Endodermal cell (in vitro differentiated cells): ENCODE data around the gene INO80E. TPM values are rescaled to one million over a fixed set of nuclear protein-coding genes. Genes with fewer than 3 reads are reported as not detected.

Experiments
- DNase-seq: peaks from one replicate; pipeline ENCODE4 v3.0.0-alpha.2; 2017
- H3K27ac ChIP-seq: 2 replicates; pipeline ENCODE4 v1.5.1; 2013; ENCODE audit warnings: mild to moderate bottlenecking, low read depth, low read length, moderate library complexity
- H3K27me3 ChIP-seq: 2 replicates; pipeline ENCODE4 v1.6.1; 2013; ENCODE audit warnings: mild to moderate bottlenecking, low read length, moderate library complexity; ENCODE audit not compliant: insufficient read depth, control insufficient read depth, poor library complexity, severe bottlenecking
- H3K36me3 ChIP-seq: 2 replicates; pipeline ENCODE4 v1.7.0; 2013; ENCODE audit warnings: mild to moderate bottlenecking, low read length, moderate library complexity; ENCODE audit not compliant: control insufficient read depth, insufficient read depth
- H3K4me1 ChIP-seq: one replicate; pipeline ENCODE4 v1.7.0; 2013; ENCODE audit warnings: low read length; ENCODE audit not compliant: control insufficient read depth, insufficient read depth
- H3K4me3 ChIP-seq: 2 replicates; pipeline ENCODE4 v1.5.1; 2013; ENCODE audit warnings: mild to moderate bottlenecking, low read length, moderate library complexity
- H3K9ac ChIP-seq: 2 replicates; pipeline ENCODE4 v1.6.1; 2013; ENCODE audit warnings: mild to moderate bottlenecking, low read length, moderate library complexity; ENCODE audit not compliant: poor library complexity, severe bottlenecking; ENCODE audit errors: extremely low read depth
- H3K9me3 ChIP-seq: 2 replicates; pipeline ENCODE4 v1.6.1; 2013; ENCODE audit warnings: mild to moderate bottlenecking, low read length, moderate library complexity; ENCODE audit not compliant: control insufficient read depth
- H3K27ac Mint-ChIP-seq: 2 replicates; pipeline ENCODE4 v1.8.0; 2020; ENCODE audit warnings: mixed read lengths
- H3K27me3 Mint-ChIP-seq: 2 replicates; pipeline ENCODE4 v1.8.0; 2021; ENCODE audit warnings: mild to moderate bottlenecking, mixed read lengths; ENCODE audit not compliant: insufficient read depth
- H3K36me3 Mint-ChIP-seq: 2 replicates; pipeline ENCODE4 v1.8.0; 2020; ENCODE audit warnings: low read depth, mixed read lengths
- H3K4me1 Mint-ChIP-seq: 2 replicates; pipeline ENCODE4 v1.8.0; 2020; ENCODE audit warnings: mixed read lengths
- H3K4me3 Mint-ChIP-seq: 2 replicates; pipeline ENCODE4 v1.8.0; 2020; ENCODE audit warnings: mild to moderate bottlenecking, moderate library complexity, mixed read lengths
- H3K9me3 Mint-ChIP-seq: 2 replicates; pipeline ENCODE4 v1.8.0; 2020; ENCODE audit warnings: mild to moderate bottlenecking, mixed read lengths
- WGBS, 2 experiments: methylation state at CpG; one replicate each; pipeline versions ENCODE4 v1.1.5 to v1.1.7; 2013; ENCODE audit warnings: missing lambda C conversion rate in 2 of 2, mixed read lengths in 1 of 2; ENCODE audit not compliant: insufficient coverage in 1 of 2, insufficient read length in 1 of 2; 5-methylcytosine and 5-hydroxymethylcytosine counted together
- total RNA-seq, 2 donors: library from RNA; stranded (reverse); fragmentation: NEBNext Ultra II Directional in 1 of 2; extraction: Animal tissue kit (Norgen Biotek cat#: 25700) in 1 of 2; gene quantifications; 2 replicates in 1 of 2; 3 replicates in 1 of 2; pipeline ENCODE4 v1.2.1, GENCODE V29; 2021
- TF ChIP-seq, protein P1 (sequence below): fragments of 200-600 bp; sonication (generic); conservative IDR thresholded peaks from 2 replicates; pipeline ENCODE4 v1.5.0; 2021; ENCODE audit warnings: antibody characterized with exemption, mild to moderate bottlenecking

INO80E gene
- total RNA-seq, 2 donors from 2014 or later = 77.4 to 80.1 TPM

DNA sequence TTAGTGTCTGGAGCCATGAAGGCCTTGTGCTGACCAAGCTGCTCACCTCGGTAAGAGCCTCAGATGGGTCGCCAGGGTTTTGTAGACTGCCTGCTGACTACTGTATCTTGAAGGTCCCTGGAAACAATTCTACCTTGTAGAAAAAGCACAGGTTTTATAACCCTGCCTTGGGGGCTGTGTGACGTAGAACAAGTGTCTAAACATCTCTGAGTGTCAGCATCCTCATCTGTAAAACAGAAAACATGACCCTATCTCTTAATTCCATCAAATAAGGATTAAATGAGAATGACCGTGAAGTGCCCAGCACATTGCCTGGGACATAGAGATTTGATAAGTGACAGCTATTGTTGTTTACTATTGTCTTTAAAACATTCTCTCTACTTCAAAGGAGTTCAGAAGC lies 27.8 kb upstream of the INO80E start:
- Histone ChIP-seq H3K36me3 (peaks cover 61% of the 10 kb centered on the region), H3K4me3 (no peak overlapping the region), H3K4me1 (no peaks in the 10 kb centered on the region), H3K27me3 (no peaks in the 10 kb centered on the region), H3K27ac (no peak overlapping the region), H3K9me3 (peaks cover 14% of the 10 kb centered on the region), H3K9ac (no peak overlapping the region)
- TF ChIP-seq, protein P1, sequence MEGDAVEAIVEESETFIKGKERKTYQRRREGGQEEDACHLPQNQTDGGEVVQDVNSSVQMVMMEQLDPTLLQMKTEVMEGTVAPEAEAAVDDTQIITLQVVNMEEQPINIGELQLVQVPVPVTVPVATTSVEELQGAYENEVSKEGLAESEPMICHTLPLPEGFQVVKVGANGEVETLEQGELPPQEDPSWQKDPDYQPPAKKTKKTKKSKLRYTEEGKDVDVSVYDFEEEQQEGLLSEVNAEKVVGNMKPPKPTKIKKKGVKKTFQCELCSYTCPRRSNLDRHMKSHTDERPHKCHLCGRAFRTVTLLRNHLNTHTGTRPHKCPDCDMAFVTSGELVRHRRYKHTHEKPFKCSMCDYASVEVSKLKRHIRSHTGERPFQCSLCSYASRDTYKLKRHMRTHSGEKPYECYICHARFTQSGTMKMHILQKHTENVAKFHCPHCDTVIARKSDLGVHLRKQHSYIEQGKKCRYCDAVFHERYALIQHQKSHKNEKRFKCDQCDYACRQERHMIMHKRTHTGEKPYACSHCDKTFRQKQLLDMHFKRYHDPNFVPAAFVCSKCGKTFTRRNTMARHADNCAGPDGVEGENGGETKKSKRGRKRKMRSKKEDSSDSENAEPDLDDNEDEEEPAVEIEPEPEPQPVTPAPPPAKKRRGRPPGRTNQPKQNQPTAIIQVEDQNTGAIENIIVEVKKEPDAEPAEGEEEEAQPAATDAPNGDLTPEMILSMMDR = no peak
- Mint-ChIP-seq H3K27me3 (peaks cover 3% of the 10 kb centered on the region), H3K36me3 (peaks cover 56% of the 10 kb centered on the region), H3K4me1 (no peaks in the 10 kb centered on the region), H3K4me3 (no peak overlapping the region), H3K9me3 (peaks cover 11% of the 10 kb centered on the region), H3K27ac (no peak overlapping the region)
- no peak for DNase-seq
- 98 to 100% methylated on average over 3 to 4 of the region's 4 CpGs for WGBS, 2 experiments

DNA sequence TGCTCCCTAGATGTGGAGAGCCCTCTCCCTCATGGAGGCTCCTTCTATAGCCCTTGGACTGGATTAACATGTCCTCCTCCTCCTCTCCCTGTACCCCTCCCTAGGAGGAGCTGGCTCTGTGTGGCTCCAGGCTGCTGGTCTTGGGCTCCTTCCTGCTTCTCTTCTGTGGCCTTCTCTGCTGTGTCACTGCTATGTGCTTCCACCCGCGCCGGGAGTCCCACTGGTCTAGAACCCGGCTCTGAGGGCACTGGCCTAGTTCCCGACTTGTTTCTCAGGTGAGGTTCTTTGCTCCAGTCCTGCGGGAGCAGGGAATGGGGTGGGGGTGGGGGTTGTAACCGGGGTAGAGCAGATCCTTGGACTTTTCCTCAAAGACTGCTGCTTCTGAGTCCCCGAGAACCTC lies 24.7 kb upstream of the INO80E start:
- WGBS, 2 experiments = 92% methylated on average over 8 of the region's 8 CpGs; no CpG with 5 or more reads in 1 of the 2 experiments
- Histone ChIP-seq H3K9me3 (peaks cover 14% of the 10 kb centered on the region), H3K27ac (no peak overlapping the region), H3K9ac (no peak overlapping the region), H3K27me3 (no peaks in the 10 kb centered on the region), H3K4me1 (peaks cover 2% of the 10 kb centered on the region), H3K4me3 (no peak overlapping the region), H3K36me3 (peaks cover 51% of the 10 kb centered on the region)
- peaks cover 4% of the 10 kb centered on the region for H3K27me3 Mint-ChIP-seq
- peaks cover 15% of the 10 kb centered on the region for H3K4me1 Mint-ChIP-seq
- peaks cover 13% of the 10 kb centered on the region for H3K9me3 Mint-ChIP-seq
- peaks cover 45% of the 10 kb centered on the region for H3K36me3 Mint-ChIP-seq
- no peak overlapping the region for H3K4me3 Mint-ChIP-seq
- no peak overlapping the region for H3K27ac Mint-ChIP-seq
- TF ChIP-seq, protein P1 = no peak
- no peak for DNase-seq

DNA sequence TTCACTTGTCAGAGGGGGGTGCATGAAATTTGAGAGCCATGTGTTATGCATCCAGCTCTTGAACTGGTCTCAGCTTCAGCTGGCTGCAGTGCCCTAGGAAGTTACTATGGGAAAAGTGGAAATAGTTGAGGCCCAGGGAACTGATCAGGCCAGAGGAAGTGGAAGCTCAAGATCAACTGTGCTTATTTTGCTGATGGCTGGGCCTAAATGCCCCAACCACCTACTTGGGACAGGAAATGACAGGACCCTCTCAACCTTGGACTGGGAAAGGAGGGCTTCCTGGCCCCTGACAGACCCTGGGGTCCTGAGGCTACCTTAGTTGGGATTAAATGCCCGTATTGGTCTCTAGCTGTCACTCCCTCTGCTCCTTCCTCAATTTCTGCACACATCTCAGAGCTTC lies 23.5 kb upstream of the INO80E start:
- Histone ChIP-seq H3K9me3 (peaks cover 14% of the 10 kb centered on the region), H3K27ac (no peak overlapping the region), H3K27me3 (no peaks in the 10 kb centered on the region), H3K9ac (no peak overlapping the region), H3K36me3 (peaks cover 45% of the 10 kb centered on the region), H3K4me3 (no peak overlapping the region), H3K4me1 (peaks cover 9% of the 10 kb centered on the region)
- TF ChIP-seq, protein P1 = no peak
- 80 to 100% methylated on average over 1 of the region's 1 CpG for WGBS, 2 experiments
- Mint-ChIP-seq H3K4me1 (peaks cover 21% of the 10 kb centered on the region), H3K27ac (no peak overlapping the region), H3K4me3 (no peak overlapping the region), H3K36me3 (peaks cover 45% of the 10 kb centered on the region), H3K9me3 (peaks cover 13% of the 10 kb centered on the region), H3K27me3 (peaks cover 4% of the 10 kb centered on the region)
- DNase-seq = no peak
